ENCODE results near the gene ATP1B3. TPM values are rescaled to one million over a fixed set of nuclear protein-coding genes. Genes with fewer than 3 reads are reported as not detected.

ATP1B3 gene
- total and polyA plus RNA-seq, 10 of the 15 experiments (the other 5 are each of a cell fraction or from before 2014, with no cell fraction given): 41.4 to 200 (median 94.0) TPM

- BruUV-seq (replicated peaks): no TSS peak
- ChIA-PET RAD21 (ENCODE audit: unreplicated experiment) (interaction anchor here (0.6 to 0.7 kb wide), 2 partner anchors 79 to 417 kb away, joined by 3 read pairs; no protein-coding TSS in a partner anchor), CTCF (interaction anchor here (1.5 kb wide), 1 partner anchor 10 kb away, joined by 3 read pairs; no protein-coding TSS in a partner anchor), POLR2A (no interaction called here), SMC1A (ENCODE audit: uncharacterized antibody, unreplicated experiment) (no interaction called here)
- no peak overlapping the region for H3K4me3 ChIP-seq
- no peaks in the 10 kb centered on the region for H3K79me2 ChIP-seq (ENCODE audit: control insufficient read depth, insufficient read depth, low read length)
- no peak overlapping the region for H3K4me2 ChIP-seq (ENCODE audit: control insufficient read depth, insufficient read depth)
- H4K20me1 ChIP-seq (ENCODE audit: control insufficient read depth, insufficient read depth): no peaks in the 10 kb centered on the region
- DNase-seq (ENCODE audit: low read depth, low spot score) (no peak), ATAC-seq (no peak; the same call in 2 of the 3 replicates), FAIRE-seq (no peak)
- WGBS (ENCODE audit: insufficient coverage, insufficient replicate concordance, low lambda C conversion rate, missing lambda C conversion rate): 99% methylated on average over 6 of the region's 6 CpGs
- TF ChIP-seq PAX8 (IDR thresholded peaks at IDR 0.05) (no peak), SMARCA5 (IDR thresholded peaks at IDR 0.05) (no peak), BRCA1 (IDR thresholded peaks at IDR 0.05; ENCODE audit: low read depth, low read length) (no peak), HSF1 (IDR thresholded peaks at IDR 0.05; ENCODE audit: low read depth, low read length) (no peak), FOS (IDR thresholded peaks at IDR 0.05; ENCODE audit: borderline replicate concordance, extremely low read depth, insufficient read length) (no peak), SUPT20H (IDR thresholded peaks at IDR 0.05; ENCODE audit: borderline replicate concordance, control insufficient read depth, low read depth, low read length) (no peak), HDGF (IDR thresholded peaks at IDR 0.05) (no peak), USF2 (IDR thresholded peaks at IDR 0.05; ENCODE audit: borderline replicate concordance, low read depth, low read length) (no peak), NFYB (IDR thresholded peaks at IDR 0.05; ENCODE audit: insufficient read depth, low read depth, low read length) (no peak), MAX (IDR thresholded peaks at IDR 0.05; ENCODE audit: low read depth, low read length) (no peak), CBX3 (IDR thresholded peaks at IDR 0.05; ENCODE audit: borderline replicate concordance, low read depth) (no peak), ETV6 (conservative IDR thresholded peaks at IDR 0.05 in 1 of 2, IDR thresholded peaks at IDR 0.05 in 1 of 2; ENCODE audit: borderline replicate concordance in 1 of 2, low read depth in 1 of 2) (no peak), SMAD5 (IDR thresholded peaks at IDR 0.05; ENCODE audit: low read depth) (no peak), IKZF1 (conservative IDR thresholded peaks at IDR 0.05) (no peak), E2F4 (IDR thresholded peaks at IDR 0.05; ENCODE audit: low read depth, low read length) (no peak), NRF1 (conservative IDR thresholded peaks at IDR 0.05; ENCODE audit: low read depth, low read length) (no peak), SREBF2 (IDR thresholded peaks at IDR 0.05; ENCODE audit: low read length) (no peak), FOXK2 (IDR thresholded peaks at IDR 0.05) (no peak)
- H3K27me3 ChIP-seq (replicated peaks in 1 of 2; ENCODE audit: control insufficient read depth in 2 of 2, insufficient read depth in 2 of 2, low read length in 1 of 2): no peaks in the 10 kb centered on the region
- H3K36me3 ChIP-seq (ENCODE audit: control insufficient read depth in 2 of 2, insufficient read depth in 2 of 2, low read length in 1 of 2): peaks cover 2 to 8% of the 10 kb centered on the region in 2 experiments; a peak in 2 of 4 replicates
- intact Hi-C loops (cut with micrococcal nuclease; ENCODE audit: unreplicated experiment): no loop called here
- H3K27ac ChIP-seq (ENCODE audit: control insufficient read depth, insufficient read depth): no peak overlapping the region
- no peak overlapping the region for H2AFZ ChIP-seq (ENCODE audit: control insufficient read depth, low read depth, low read length)
- H3K4me1 ChIP-seq (ENCODE audit: control insufficient read depth, insufficient read depth, low read length): no peaks in the 10 kb centered on the region
- H3K9ac ChIP-seq (ENCODE audit: control insufficient read depth, insufficient read depth, low read length): no peak overlapping the region
- in situ Hi-C loops (cut with MboI): no loop called here
- H3K9me3 ChIP-seq (replicated peaks; ENCODE audit: control insufficient read depth, insufficient read depth, low read length): no peaks in the 10 kb centered on the region
These were observed 73.5 kb downstream of the ATP1B3 start for GRCh38 chr3:141949972-141950371.

Measured in GM12878 (cell line).